Central memory CD8-positive, alpha-beta T cell (primary cell): ENCODE measurements around the gene ARHGAP24.

Source experiments
- ATAC-seq: fragments of 150-1000 bp; cut with Tn5 transposase; replicated peaks from 2 replicates; pipeline ENCODE4 v1.10.0; 2022; ENCODE audit warnings: mild to moderate bottlenecking, moderate FRiP score, moderate number of reproducible peaks; ENCODE audit not compliant: poor library complexity, severe bottlenecking; ENCODE audit errors: extremely low read depth
- DNase-seq, 2 donors: peaks; one replicate each; pipeline ENCODE4 v3.0.0; 2021; ENCODE audit warnings: low spot score in 2 of 2
- H3K27ac Mint-ChIP-seq: one replicate; pipeline ENCODE4 v1.8.0; 2022; ENCODE audit warnings: low read depth, mild to moderate bottlenecking, moderate library complexity, mixed read lengths
- H3K27me3 Mint-ChIP-seq: one replicate; pipeline ENCODE4 v1.8.0; 2022; ENCODE audit warnings: mixed read lengths
- H3K36me3 Mint-ChIP-seq: one replicate; pipeline ENCODE4 v1.8.0; 2022; ENCODE audit warnings: mild to moderate bottlenecking, moderate library complexity, mixed read lengths; ENCODE audit not compliant: insufficient read depth
- H3K4me1 Mint-ChIP-seq: one replicate; pipeline ENCODE4 v1.8.0; 2022; ENCODE audit warnings: mixed read lengths
- H3K4me3 Mint-ChIP-seq: one replicate; pipeline ENCODE4 v1.8.0; 2022; ENCODE audit warnings: mild to moderate bottlenecking, moderate library complexity, mixed read lengths
- H3K9me3 Mint-ChIP-seq: one replicate; pipeline ENCODE4 v1.8.0; 2022; ENCODE audit warnings: mixed read lengths

ARHGAP24 gene

GRCh38 chr4:85455942-85456341 lies 19.0 kb upstream of the ARHGAP24 start:
- DNase-seq (no peak), ATAC-seq (no peak)
- Mint-ChIP-seq H3K4me1 (no peaks in the 10 kb centered on the region), H3K27ac (no peak overlapping the region), H3K9me3 (peaks cover 5% of the 10 kb centered on the region), H3K36me3 (no peaks in the 10 kb centered on the region), H3K27me3 (no peaks in the 10 kb centered on the region), H3K4me3 (no peak overlapping the region)

GRCh38 chr4:85457752-85458467 lies 17.0 kb upstream of the ARHGAP24 start:
- H3K27ac Mint-ChIP-seq = no peak overlapping the region
- no peak for DNase-seq
- peaks cover 15% of the 10 kb centered on the region for H3K9me3 Mint-ChIP-seq
- H3K4me3 Mint-ChIP-seq = no peak overlapping the region
- H3K36me3 Mint-ChIP-seq = no peaks in the 10 kb centered on the region
- no peaks in the 10 kb centered on the region for H3K27me3 Mint-ChIP-seq
- no peaks in the 10 kb centered on the region for H3K4me1 Mint-ChIP-seq
- no peak for ATAC-seq

GRCh38 chr4:85459736-85460135 lies 15.2 kb upstream of the ARHGAP24 start:
- H3K4me3 Mint-ChIP-seq = no peak overlapping the region
- DNase-seq (no peak), ATAC-seq (no peak)
- no peak overlapping the region for H3K27ac Mint-ChIP-seq
- H3K27me3 Mint-ChIP-seq = no peaks in the 10 kb centered on the region
- H3K36me3 Mint-ChIP-seq = no peaks in the 10 kb centered on the region
- H3K9me3 Mint-ChIP-seq = peaks cover 15% of the 10 kb centered on the region
- H3K4me1 Mint-ChIP-seq = no peaks in the 10 kb centered on the region

GRCh38 chr4:85474356-85474755 lies 594 bp upstream of the ARHGAP24 start:
- peaks cover 6% of the 10 kb centered on the region for H3K9me3 Mint-ChIP-seq
- DNase-seq (no peak), ATAC-seq (no peak)
- no peak overlapping the region for H3K27ac Mint-ChIP-seq
- H3K36me3 Mint-ChIP-seq = peaks cover 2% of the 10 kb centered on the region
- no peaks in the 10 kb centered on the region for H3K27me3 Mint-ChIP-seq
- H3K4me3 Mint-ChIP-seq = no peak overlapping the region
- H3K4me1 Mint-ChIP-seq = no peaks in the 10 kb centered on the region

GRCh38 chr4:85475631-85476233 lies 782 bp downstream of the ARHGAP24 start:
- Mint-ChIP-seq H3K36me3 (peaks cover 2% of the 10 kb centered on the region), H3K4me1 (no peaks in the 10 kb centered on the region), H3K27me3 (no peaks in the 10 kb centered on the region), H3K9me3 (no peaks in the 10 kb centered on the region), H3K27ac (no peak overlapping the region), H3K4me3 (no peak overlapping the region)
- ATAC-seq (no peak), DNase-seq (no peak)

- no peak overlapping the region for H3K27ac Mint-ChIP-seq
- H3K27me3 Mint-ChIP-seq = no peaks in the 10 kb centered on the region
- DNase-seq = no peak
- peaks cover 2% of the 10 kb centered on the region for H3K36me3 Mint-ChIP-seq
- ATAC-seq = no peak
- no peaks in the 10 kb centered on the region for H3K4me1 Mint-ChIP-seq
- no peaks in the 10 kb centered on the region for H3K9me3 Mint-ChIP-seq
- H3K4me3 Mint-ChIP-seq = no peak overlapping the region
Measured at GRCh38 chr4:85476381-85476780, 1.4 kb downstream of the ARHGAP24 start.

GRCh38 chr4:85477534-85477933 lies 2.6 kb downstream of the ARHGAP24 start:
- Mint-ChIP-seq H3K36me3 (peaks cover 2% of the 10 kb centered on the region), H3K27me3 (no peaks in the 10 kb centered on the region), H3K9me3 (no peaks in the 10 kb centered on the region), H3K27ac (no peak overlapping the region), H3K4me1 (no peaks in the 10 kb centered on the region), H3K4me3 (no peak overlapping the region)
- DNase-seq = no peak
- no peak for ATAC-seq

GRCh38 chr4:85478576-85478975 lies 3.6 kb downstream of the ARHGAP24 start:
- H3K4me1 Mint-ChIP-seq = no peaks in the 10 kb centered on the region
- no peak overlapping the region for H3K4me3 Mint-ChIP-seq
- DNase-seq (no peak), ATAC-seq (no peak)
- H3K27ac Mint-ChIP-seq = no peak overlapping the region
- no peaks in the 10 kb centered on the region for H3K27me3 Mint-ChIP-seq
- H3K9me3 Mint-ChIP-seq = no peaks in the 10 kb centered on the region
- peaks cover 2% of the 10 kb centered on the region for H3K36me3 Mint-ChIP-seq

- Mint-ChIP-seq H3K4me1 (no peaks in the 10 kb centered on the region), H3K9me3 (no peaks in the 10 kb centered on the region), H3K27me3 (no peaks in the 10 kb centered on the region), H3K36me3 (no peaks in the 10 kb centered on the region), H3K4me3 (no peak overlapping the region), H3K27ac (no peak overlapping the region)
- DNase-seq (no peak), ATAC-seq (no peak)
Measured at GRCh38 chr4:85482010-85482738, 7.2 kb downstream of the ARHGAP24 start.

GRCh38 chr4:85486425-85487086 lies 11.6 kb downstream of the ARHGAP24 start:
- no peak for DNase-seq

GRCh38 chr4:85488416-85488815 lies 13.5 kb downstream of the ARHGAP24 start:
- H3K4me1 Mint-ChIP-seq = no peaks in the 10 kb centered on the region
- H3K9me3 Mint-ChIP-seq = peaks cover 9% of the 10 kb centered on the region
- H3K4me3 Mint-ChIP-seq = no peak overlapping the region
- no peaks in the 10 kb centered on the region for H3K36me3 Mint-ChIP-seq
- DNase-seq (no peak), ATAC-seq (no peak)
- H3K27ac Mint-ChIP-seq = no peak overlapping the region
- no peaks in the 10 kb centered on the region for H3K27me3 Mint-ChIP-seq

More at GRCh38 chr4:85486425-85487086, 11.6 kb downstream of the ARHGAP24 start:
- no peaks in the 10 kb centered on the region for H3K9me3 Mint-ChIP-seq
- no peaks in the 10 kb centered on the region for H3K27me3 Mint-ChIP-seq
- ATAC-seq = no peak
- H3K27ac Mint-ChIP-seq = no peak overlapping the region
- no peaks in the 10 kb centered on the region for H3K4me1 Mint-ChIP-seq
- no peaks in the 10 kb centered on the region for H3K36me3 Mint-ChIP-seq
- no peak overlapping the region for H3K4me3 Mint-ChIP-seq

- no peaks in the 10 kb centered on the region for H3K4me1 Mint-ChIP-seq
- no peaks in the 10 kb centered on the region for H3K27me3 Mint-ChIP-seq
- no peak overlapping the region for H3K4me3 Mint-ChIP-seq
- no peak overlapping the region for H3K27ac Mint-ChIP-seq
- ATAC-seq (no peak), DNase-seq (no peak)
- H3K9me3 Mint-ChIP-seq = peaks cover 12% of the 10 kb centered on the region
- no peaks in the 10 kb centered on the region for H3K36me3 Mint-ChIP-seq
Measured at GRCh38 chr4:85489273-85489981, 14.5 kb downstream of the ARHGAP24 start.
